GM23338 (cell line): ENCODE data around the gene KIRREL3. TPM values are rescaled to one million over a fixed set of nuclear protein-coding genes. Genes with fewer than 3 reads are reported as not detected.

Experiments
- ATAC-seq: fragments of 200-7000 bp; cut with Tn5 transposase; 3 replicates; pipeline ENCODE4 v1.9.1; 2020
- DNase-seq: peaks from one replicate; pipeline ENCODE4 v3.0.0-alpha.2; 2015; ENCODE audit warnings: low spot score
- H2AFZ ChIP-seq: fragments of 200-600 bp; sonication (generic); 2 replicates; pipeline ENCODE4 v1.8.0; 2016; ENCODE audit warnings: antibody characterized with exemption, mild to moderate bottlenecking, moderate library complexity
- H3F3A ChIP-seq: fragments of 200-600 bp; sonication (generic); replicated peaks from 2 replicates; pipeline ENCODE4 v1.8.0; 2017; ENCODE audit warnings: antibody characterized with exemption, mixed run types, low read depth
- H3K27ac ChIP-seq: fragments of 200-600 bp; sonication (generic); 2 replicates; pipeline ENCODE4 v1.6.1; 2016; ENCODE audit warnings: low read depth
- H3K27me3 ChIP-seq: fragments of 200-600 bp; sonication (generic); 2 replicates; pipeline ENCODE4 v1.8.0; 2016; ENCODE audit warnings: mild to moderate bottlenecking, mixed run types, moderate library complexity; ENCODE audit not compliant: insufficient read depth
- H3K36me3 ChIP-seq: fragments of 200-600 bp; sonication (generic); 2 replicates; pipeline ENCODE4 v1.8.0; 2016; ENCODE audit warnings: mild to moderate bottlenecking; ENCODE audit not compliant: insufficient read depth
- H3K4me1 ChIP-seq: fragments of 200-600 bp; sonication (generic); 2 replicates; pipeline ENCODE4 v1.8.0; 2016; ENCODE audit warnings: mild to moderate bottlenecking, moderate library complexity; ENCODE audit not compliant: insufficient read depth
- H3K4me2 ChIP-seq: fragments of 200-600 bp; sonication (generic); 2 replicates; pipeline ENCODE4 v1.7.1; 2017; ENCODE audit warnings: mixed run types
- H3K4me3 ChIP-seq: fragments of 200-600 bp; sonication (generic); 2 replicates; pipeline ENCODE4 v1.6.1; 2016; ENCODE audit warnings: mixed run types
- H3K79me2 ChIP-seq: fragments of 200-600 bp; sonication (generic); replicated peaks from 2 replicates; pipeline ENCODE4 v1.8.0; 2017; ENCODE audit warnings: mild to moderate bottlenecking; ENCODE audit not compliant: insufficient read depth
- H3K9me2 ChIP-seq: fragments of 200-600 bp; sonication (generic); 2 replicates; pipeline ENCODE4 v1.8.0; 2017; ENCODE audit not compliant: insufficient read depth
- H4K20me1 ChIP-seq: fragments of 200-600 bp; sonication (generic); replicated peaks from 2 replicates; pipeline ENCODE4 v1.8.0; 2017; ENCODE audit warnings: mild to moderate bottlenecking; ENCODE audit not compliant: insufficient read depth
- H3K27ac Mint-ChIP-seq: 2 replicates; pipeline ENCODE4 v1.8.0; 2020; ENCODE audit warnings: inconsistent platforms, mild to moderate bottlenecking, moderate library complexity, mixed read lengths
- H3K27me3 Mint-ChIP-seq: 3 replicates; pipeline ENCODE4 v1.8.0; 2022; ENCODE audit warnings: low read depth, mild to moderate bottlenecking, moderate library complexity, mixed read lengths, inconsistent platforms; ENCODE audit not compliant: insufficient read depth, poor library complexity
- H3K36me3 Mint-ChIP-seq: 3 replicates; pipeline ENCODE4 v1.8.0; 2021; ENCODE audit warnings: low read depth, mild to moderate bottlenecking, inconsistent platforms, moderate library complexity, mixed read lengths
- H3K4me1 Mint-ChIP-seq: 3 replicates; pipeline ENCODE4 v1.8.0; 2020; ENCODE audit warnings: mild to moderate bottlenecking, inconsistent platforms, mixed read lengths
- H3K4me3 Mint-ChIP-seq: 3 replicates; pipeline ENCODE4 v1.8.0; 2021; ENCODE audit warnings: moderate library complexity, mild to moderate bottlenecking, inconsistent platforms, mixed read lengths
- H3K9me3 Mint-ChIP-seq: 3 replicates; pipeline ENCODE4 v1.8.0; 2020; ENCODE audit warnings: moderate library complexity, mild to moderate bottlenecking, inconsistent platforms, mixed read lengths
- CREB1 ChIP-seq: fragments of 250-450 bp; sonication (Bioruptor Pico); IDR thresholded peaks from 2 replicates; pipeline ENCODE4 v1.5.0; 2020; ENCODE audit warnings: low read depth, mild to moderate bottlenecking, moderate library complexity
- CTCF ChIP-seq, 2 experiments: fragments of 200-600 bp in 1 of 2; sonication (generic) in 1 of 2; conservative IDR thresholded peaks; 2 replicates each; pipeline versions ENCODE4 v1.5.1 to v1.6.1; 2016 to 2017; ENCODE audit warnings: antibody characterized with exemption in 2 of 2, low read depth in 2 of 2, mild to moderate bottlenecking in 2 of 2, moderate library complexity in 1 of 2
- ETS1 ChIP-seq: IDR thresholded peaks from 2 replicates; pipeline ENCODE4 v1.6.1; 2016; ENCODE audit warnings: antibody characterized with exemption
- EZH2 ChIP-seq: fragments of 200-600 bp; sonication (generic); IDR thresholded peaks from one replicate; pipeline ENCODE4 v1.8.0; 2017; ENCODE audit warnings: antibody characterized with exemption, mild to moderate bottlenecking, low read depth; ENCODE audit not compliant: unreplicated experiment
- EZH2phosphoT487 ChIP-seq: fragments of 200-600 bp; sonication (generic); IDR thresholded peaks from one replicate; pipeline ENCODE4 v1.8.1; 2018; ENCODE audit warnings: antibody characterized with exemption; ENCODE audit not compliant: unreplicated experiment
- JUNB ChIP-seq: IDR thresholded peaks from one replicate; pipeline ENCODE4 v1.6.1; 2016; ENCODE audit warnings: antibody characterized with exemption; ENCODE audit not compliant: unreplicated experiment
- NANOG ChIP-seq: IDR thresholded peaks from 2 replicates; pipeline ENCODE4 v1.6.1; 2016; ENCODE audit warnings: antibody characterized with exemption, borderline replicate concordance
- POLR2AphosphoS5 ChIP-seq: IDR thresholded peaks from 2 replicates; pipeline ENCODE4 v1.6.1; 2016; ENCODE audit warnings: antibody characterized with exemption, low read depth
- REST ChIP-seq: IDR thresholded peaks from one replicate; pipeline ENCODE4 v1.6.1; 2018; ENCODE audit warnings: antibody characterized with exemption; ENCODE audit not compliant: unreplicated experiment
- ZNF331 ChIP-seq: fragments of 250-450 bp; sonication (Bioruptor Pico); IDR thresholded peaks from 2 replicates; pipeline ENCODE4 v1.5.0; 2020; ENCODE audit warnings: low read depth, mild to moderate bottlenecking, moderate library complexity
- ZNF462 ChIP-seq: fragments of 250-450 bp; sonication (Bioruptor Pico); IDR thresholded peaks from 2 replicates; pipeline ENCODE4 v1.5.0; 2020; ENCODE audit warnings: mild to moderate bottlenecking, moderate library complexity
- polyA plus RNA-seq: library from polyadenylated mRNA; unstranded; fragments of >200 nt; fragmentation: Nextera tagmentation; extraction: Ambion mirVana; gene quantifications from 2 replicates; pipeline ENCODE4 v1.2.1, GENCODE V29; 2016
- total RNA-seq: library from RNA; depleted of rRNA; stranded (reverse); fragments of >200 nt; shearing (Covaris generic); gene quantifications from 2 replicates; pipeline ENCODE4 v1.2.3, GENCODE V29; 2014

The KIRREL3 gene
- total and polyA plus RNA-seq, 2 experiments from 2014 or later: 0.13 to 1.5 TPM

GRCh38 chr11:126925321-126926093 lies 75.1 kb downstream of the KIRREL3 start (continued):
- TF ChIP-seq ZNF462 (CRISPR knock-in tag): no peak
- TF ChIP-seq CREB1: no peak

GRCh38 chr11:126924376-126925040 lies 76.1 kb downstream of the KIRREL3 start:
- Mint-ChIP-seq H3K36me3 (no peaks in the 10 kb centered on the region), H3K4me1 (peaks cover 12% of the 10 kb centered on the region), H3K27me3 (peaks cover 5% of the 10 kb centered on the region), H3K9me3 (peaks cover 5% of the 10 kb centered on the region; the same call in 2 of the 3 replicates), H3K27ac (no peak overlapping the region), H3K4me3 (no peak overlapping the region)
- Histone ChIP-seq H3K27ac (no peak overlapping the region), H2AFZ (no peak overlapping the region), H3K27me3 (no peaks in the 10 kb centered on the region), H3K9me2 (peaks cover 9% of the 10 kb centered on the region; the same call in 1 of the 2 replicates), H3K79me2 (no peaks in the 10 kb centered on the region), H4K20me1 (no peaks in the 10 kb centered on the region), H3K4me3 (no peak overlapping the region), H3F3A (no peaks in the 10 kb centered on the region), H3K36me3 (no peaks in the 10 kb centered on the region), H3K4me2 (no peak overlapping the region), H3K4me1 (no peaks in the 10 kb centered on the region)
- ATAC-seq (no peak), DNase-seq (no peak)
- TF ChIP-seq ETS1 (no peak), ZNF331 (CRISPR knock-in tag) (no peak), EZH2phosphoT487 (no peak), JUNB (no peak), POLR2AphosphoS5 (no peak), EZH2 (no peak), CREB1 (no peak), REST (no peak), NANOG (no peak), CTCF (conservative IDR thresholded peaks at IDR 0.05; ENCODE audit: low read depth in 2 of 2) (no peak)
